MCF 10A (cell line): ENCODE measurements around the gene KRT77. TPM values are rescaled to one million over a fixed set of nuclear protein-coding genes. Genes with fewer than 3 reads are reported as not detected.
A peak's percentile ranks its signal among the peaks of the same experiment; 100 is the strongest.

ENCODE experiments used
- BruUV-seq: library from RNA; stranded (reverse); fragments of 400-500 nt; replicated peaks from 2 replicates; lab custom pipeline; 2021; lab: Mats Ljungman, UMichigan
- CTCF ChIA-PET: fragments of 300-600 bp; sonication (Branson Sonifier 250); formaldehyde crosslinking; extraction: SDS; loops from one replicate; lab custom pipeline; 2021; ENCODE audit warnings: antibody characterized with exemption, inconsistent platforms; lab: Yijun Ruan, JAX
- POLR2A ChIA-PET: fragments of 300-600, 350-650 bp; sonication (Branson Sonifier 250); formaldehyde crosslinking; extraction: SDS; loops from one replicate; lab custom pipeline; 2020; ENCODE audit warnings: antibody characterized with exemption, inconsistent platforms; lab: Yijun Ruan, JAX
- DNase-seq: peaks from one replicate; pipeline ENCODE4 v3.0.0-alpha.2; 2018; ENCODE audit not compliant: unreplicated experiment
- H3K27ac Mint-ChIP-seq: one replicate; pipeline ENCODE4 v1.8.0; 2022; ENCODE audit warnings: mild to moderate bottlenecking, low read depth, mixed read lengths; ENCODE audit not compliant: unreplicated experiment
- H3K27me3 Mint-ChIP-seq: one replicate; pipeline ENCODE4 v1.8.0; 2022; ENCODE audit warnings: mixed read lengths; ENCODE audit not compliant: insufficient read depth, unreplicated experiment
- H3K36me3 Mint-ChIP-seq: one replicate; pipeline ENCODE4 v1.8.0; 2022; ENCODE audit warnings: mild to moderate bottlenecking, moderate library complexity, mixed read lengths; ENCODE audit not compliant: insufficient read depth, unreplicated experiment
- H3K4me1 Mint-ChIP-seq: one replicate; pipeline ENCODE4 v1.8.0; 2022; ENCODE audit warnings: mixed read lengths; ENCODE audit not compliant: insufficient read depth, unreplicated experiment
- H3K4me3 Mint-ChIP-seq: one replicate; pipeline ENCODE4 v1.8.0; 2022; ENCODE audit warnings: mild to moderate bottlenecking, moderate library complexity, mixed read lengths; ENCODE audit not compliant: unreplicated experiment
- H3K9me3 Mint-ChIP-seq: one replicate; pipeline ENCODE4 v1.8.0; 2022; ENCODE audit warnings: mixed read lengths; ENCODE audit not compliant: unreplicated experiment
- CTCF ChIP-seq: fragments of 200-600 bp; IDR thresholded peaks from one replicate; pipeline ENCODE4 v1.8.0; 2022; ENCODE audit warnings: antibody characterized with exemption, mild to moderate bottlenecking; ENCODE audit not compliant: unreplicated experiment
- intact Hi-C: fragments of 100-400 bp; cut with micrococcal nuclease; formaldehyde crosslinking; loops from 2 replicates; pipeline ENCODE4 v1.14.1; 2022
- total RNA-seq: library from RNA; stranded (reverse); gene quantifications from 2 replicates; pipeline ENCODE4 v1.2.3, GENCODE V29; 2022

Gene KRT77
- total RNA-seq, 1 experiment from 2014 or later: not detected

DNA sequence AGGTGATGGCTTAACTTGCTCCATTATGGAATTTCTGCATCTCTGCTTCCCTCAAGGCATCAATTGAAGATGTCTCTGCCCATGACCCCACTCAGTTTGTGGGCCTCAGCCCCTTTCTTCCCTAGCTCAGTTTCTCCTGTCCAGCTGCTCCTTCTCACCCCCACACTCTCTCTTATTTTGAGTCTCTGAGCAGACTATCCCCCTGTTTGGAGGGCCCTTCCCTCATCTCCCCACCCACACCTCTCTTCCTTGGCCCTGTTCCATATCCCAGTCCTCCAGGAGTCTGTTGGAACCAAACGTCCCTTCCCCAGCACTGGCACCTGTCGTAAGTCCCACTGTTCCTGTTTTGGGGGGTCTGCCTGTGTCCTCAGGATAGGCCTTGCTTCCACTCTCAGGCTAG lies 14.8 kb downstream of the KRT77 start:
- H3K27ac Mint-ChIP-seq: no peak overlapping the region
- H3K4me1 Mint-ChIP-seq: peaks cover 8% of the 10 kb centered on the region
- BruUV-seq: no TSS peak
- H3K4me3 Mint-ChIP-seq: no peak overlapping the region
- peaks cover 32% of the 10 kb centered on the region for H3K27me3 Mint-ChIP-seq
- no peak for DNase-seq
- intact Hi-C loops: no loop called here
- CTCF ChIA-PET: no interaction called here
- H3K9me3 Mint-ChIP-seq: no peaks in the 10 kb centered on the region
- POLR2A ChIA-PET: interaction anchor here (1.0 kb wide), 1 partner anchor 169 kb away, joined by 3 read pairs; no protein-coding TSS in a partner anchor
- TF ChIP-seq CTCF: no peak
- no peaks in the 10 kb centered on the region for H3K36me3 Mint-ChIP-seq

GRCh38 chr12:52687497-52688385 lies 15.6 kb downstream of the KRT77 start:
- Mint-ChIP-seq H3K27me3 (peaks cover 28% of the 10 kb centered on the region), H3K36me3 (no peaks in the 10 kb centered on the region), H3K4me1 (peaks cover 8% of the 10 kb centered on the region), H3K4me3 (no peak overlapping the region), H3K27ac (no peak overlapping the region), H3K9me3 (no peaks in the 10 kb centered on the region)
- TF ChIP-seq CTCF: no peak
- ChIA-PET CTCF (no interaction called here), POLR2A (interaction anchor here (0.8 to 1.0 kb wide), 2 partner anchors 15 to 169 kb away, joined by 3 read pairs; no protein-coding TSS in a partner anchor)
- no TSS peak for BruUV-seq
- DNase-seq: peak; percentile 78
- intact Hi-C loops: no loop called here

DNA sequence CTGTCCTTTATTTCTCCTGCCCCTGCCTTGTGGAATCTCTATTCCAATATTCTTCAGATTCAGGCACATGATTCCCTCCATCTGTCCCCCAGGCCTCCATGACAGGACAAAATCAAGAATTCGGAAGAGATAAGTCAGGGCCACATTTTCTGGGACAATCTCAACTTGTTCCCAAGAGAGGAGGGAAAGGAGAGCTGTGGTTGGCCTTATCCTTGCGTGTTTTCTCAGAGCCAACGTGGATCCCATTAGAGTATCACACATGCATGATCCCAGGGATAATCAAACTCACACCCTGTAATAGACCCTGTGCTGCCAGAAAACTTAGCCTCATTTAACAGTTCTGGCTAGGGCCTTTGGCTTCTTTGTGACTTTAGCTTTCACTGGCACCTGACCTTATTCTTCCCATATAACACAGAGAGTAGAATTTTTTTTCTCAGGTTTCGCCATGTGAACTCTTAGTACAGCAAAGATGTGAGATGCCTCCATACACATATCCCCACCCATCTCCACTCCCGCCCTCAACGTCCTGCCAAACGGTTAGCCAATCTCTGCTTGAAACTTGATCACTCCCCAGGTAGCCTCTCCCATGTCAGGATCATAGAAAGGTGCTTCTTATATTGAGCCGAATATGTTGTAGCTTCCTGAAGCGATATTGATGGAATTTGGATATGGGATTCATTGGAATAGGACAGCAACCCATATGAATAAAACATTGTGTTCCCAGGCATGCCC lies 16.4 kb downstream of the KRT77 start:
- TF ChIP-seq CTCF: no peak
- peaks cover 14% of the 10 kb centered on the region for H3K4me1 Mint-ChIP-seq
- H3K27ac Mint-ChIP-seq: no peak overlapping the region
- ChIA-PET CTCF (interaction anchor here (0.5 to 0.6 kb wide), 2 partner anchors 198 to 543 kb away, joined by 3 to 4 read pairs; no protein-coding TSS in a partner anchor), POLR2A (interaction anchor here (0.8 to 1.0 kb wide), 2 partner anchors 14 to 168 kb away, joined by 3 read pairs; no protein-coding TSS in a partner anchor)
- H3K4me3 Mint-ChIP-seq: no peak overlapping the region
- intact Hi-C loops: no loop called here
- no peaks in the 10 kb centered on the region for H3K9me3 Mint-ChIP-seq
- peaks cover 20% of the 10 kb centered on the region for H3K27me3 Mint-ChIP-seq
- BruUV-seq: no TSS peak
- no peaks in the 10 kb centered on the region for H3K36me3 Mint-ChIP-seq
- peak; percentile 23 for DNase-seq

- no TSS peak for BruUV-seq
- Mint-ChIP-seq H3K36me3 (no peaks in the 10 kb centered on the region), H3K9me3 (no peaks in the 10 kb centered on the region), H3K27me3 (peaks cover 22% of the 10 kb centered on the region), H3K4me3 (no peak overlapping the region), H3K27ac (no peak overlapping the region), H3K4me1 (peaks cover 14% of the 10 kb centered on the region)
- DNase-seq: no peak
- ChIA-PET CTCF (interaction anchor here (0.5 kb wide), 1 partner anchor 199 kb away, joined by 3 read pairs; no protein-coding TSS in a partner anchor), POLR2A (no interaction called here)
- no peak for TF ChIP-seq CTCF
- intact Hi-C loops: no loop called here
Measured at GRCh38 chr12:52686063-52686462, 17.3 kb downstream of the KRT77 start.
